BLaER1 (cell line): Measurements from ENCODE around the gene FBXL17.
"Not testable (repeated sequence)": the region's sequence is repeated elsewhere in the genome, so short reads cannot be mapped to it uniquely, and the experiment has no call there.

Experiments used
- H3K27ac ChIP-seq: shearing (Covaris generic); formaldehyde crosslinking; 2 replicates; pipeline ENCODE4 v1.8.1; 2022
- H3K27me3 ChIP-seq: shearing (Covaris generic); formaldehyde crosslinking; 2 replicates; pipeline ENCODE4 v1.8.1; 2022
- H3K36me3 ChIP-seq: shearing (Covaris generic); formaldehyde crosslinking; 2 replicates; pipeline ENCODE4 v1.8.1; 2022
- H3K4me1 ChIP-seq: shearing (Covaris generic); formaldehyde crosslinking; 2 replicates; pipeline ENCODE4 v1.8.1; 2022
- H3K4me2 ChIP-seq: shearing (Covaris generic); formaldehyde crosslinking; 2 replicates; pipeline ENCODE4 v1.8.1; 2022
- H3K4me3 ChIP-seq: shearing (Covaris generic); formaldehyde crosslinking; 2 replicates; pipeline ENCODE4 v1.8.1; 2022
- H3K9ac ChIP-seq: shearing (Covaris generic); formaldehyde crosslinking; 2 replicates; pipeline ENCODE4 v1.8.1; 2022
- H3K9me3 ChIP-seq: shearing (Covaris generic); formaldehyde crosslinking; 2 replicates; pipeline ENCODE4 v1.8.1; 2022
- H4K20me1 ChIP-seq: shearing (Covaris generic); formaldehyde crosslinking; 2 replicates; pipeline ENCODE4 v1.8.1; 2022
- Cebpa-rat ChIP-seq: shearing (Covaris generic); IDR thresholded peaks from 2 replicates; pipeline ENCODE4 v1.8.1; 2022

The FBXL17 gene

DNA sequence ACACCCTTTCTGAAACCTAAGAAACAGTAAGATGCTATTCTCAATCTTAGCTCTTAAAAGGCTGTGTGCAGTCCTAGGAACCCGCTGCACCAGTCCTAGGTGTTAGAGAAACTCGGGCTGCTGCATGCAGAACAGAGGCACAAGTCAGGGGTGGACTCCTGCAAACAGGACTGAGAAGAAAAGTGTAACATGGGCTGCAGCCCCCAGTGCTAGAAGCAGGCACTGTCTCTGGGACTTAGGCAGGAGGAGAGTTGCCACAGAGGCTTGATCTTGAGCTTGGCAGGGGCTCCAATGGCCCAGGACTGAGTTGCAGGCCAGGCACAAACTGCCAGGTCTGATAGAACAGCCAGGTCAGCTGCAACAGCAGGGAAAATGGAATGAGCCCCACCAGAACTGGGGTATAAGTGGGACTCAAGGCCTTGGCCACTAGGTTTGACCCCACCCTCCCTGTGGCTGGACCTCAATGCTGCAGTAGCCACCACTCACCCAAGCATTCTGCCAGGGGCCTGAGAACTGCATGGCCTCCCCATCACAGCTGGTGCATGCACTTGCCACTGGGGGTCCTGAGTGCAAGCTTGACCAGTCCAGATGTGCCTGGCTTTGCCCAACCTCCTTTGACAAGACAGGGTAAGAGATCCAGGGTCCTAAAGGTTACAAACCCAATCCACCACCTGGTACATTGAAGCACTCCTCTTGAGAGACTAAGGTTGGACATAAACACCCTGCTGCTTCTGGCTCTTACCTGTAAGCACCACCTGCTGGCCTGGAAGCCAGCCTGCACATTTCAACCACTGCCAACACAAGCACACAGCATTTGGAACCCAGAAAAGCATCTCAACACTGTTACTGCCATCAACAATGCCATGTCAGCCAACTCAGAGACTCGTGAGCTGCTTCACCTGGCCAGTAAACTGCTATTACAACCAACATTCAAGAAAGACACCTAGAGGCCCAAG lies 103.3 kb downstream of the FBXL17 start:
- H3K36me3 ChIP-seq, result no peaks in the 10 kb centered on the region
- no peaks in the 10 kb centered on the region for H3K9me3 ChIP-seq
- H3K4me2 ChIP-seq, result no peak overlapping the region
- no peaks in the 10 kb centered on the region for H3K4me1 ChIP-seq
- H3K9ac ChIP-seq, result no peak overlapping the region
- no peak for TF ChIP-seq Cebpa-rat
- H3K27ac ChIP-seq, result no peak overlapping the region
- 0 out of 2 replicates have a peak, but pooled peaks cover 11% of the 10 kb centered on the region for H4K20me1 ChIP-seq
- no peak overlapping the region for H3K4me3 ChIP-seq
- H3K27me3 ChIP-seq, result no peaks in the 10 kb centered on the region

DNA sequence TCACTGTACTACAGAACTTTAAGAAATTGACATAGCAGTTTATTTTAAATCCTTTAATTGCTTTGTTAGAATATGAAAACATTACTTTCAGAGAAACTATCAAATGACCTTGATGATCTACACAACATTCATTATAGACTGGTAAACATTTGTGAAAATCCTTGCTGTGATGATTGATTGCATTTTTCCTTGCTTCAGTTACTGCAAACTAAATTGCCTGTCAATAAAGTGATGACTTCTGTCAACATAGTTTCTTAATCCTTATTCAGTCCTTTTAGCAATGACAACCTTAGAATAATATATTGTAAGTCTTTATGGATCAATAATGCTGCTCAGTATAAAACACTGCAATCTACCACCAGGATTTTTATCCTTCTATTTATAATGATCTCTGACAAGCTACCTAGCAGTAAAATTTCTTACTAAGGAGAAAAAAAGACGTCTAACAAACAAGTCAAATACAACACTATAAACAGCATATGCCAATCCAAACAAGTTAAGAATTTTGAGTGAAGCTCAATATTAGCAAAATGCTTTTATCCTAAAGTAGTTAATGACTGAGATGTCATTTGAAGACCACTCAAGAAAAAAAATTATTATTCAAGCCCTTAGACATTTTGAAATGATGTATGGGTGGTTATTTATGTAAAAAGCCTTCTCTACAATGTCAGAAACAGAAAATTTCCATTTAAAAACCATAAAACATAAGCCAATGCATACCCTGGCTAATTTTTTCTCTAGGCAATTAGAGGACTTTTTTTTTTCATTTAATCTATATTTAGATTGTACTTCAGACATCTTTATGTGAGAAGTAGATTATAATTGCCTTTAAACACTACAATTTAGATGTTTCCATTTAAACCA lies 105.5 kb downstream of the FBXL17 start:
- Histone ChIP-seq H3K27ac (no peak overlapping the region), H3K9ac (no peak overlapping the region), H3K4me1 (no peaks in the 10 kb centered on the region), H3K36me3 (no peaks in the 10 kb centered on the region), H3K9me3 (no peaks in the 10 kb centered on the region), H3K4me2 (no peak overlapping the region), H3K4me3 (no peak overlapping the region), H3K27me3 (no peaks in the 10 kb centered on the region), H4K20me1 (0 out of 2 replicates have a peak, but pooled peaks cover 11% of the 10 kb centered on the region)
- no peak for TF ChIP-seq Cebpa-rat

GRCh38 chr5:108274080-108274479 lies 107.8 kb downstream of the FBXL17 start:
- H4K20me1 ChIP-seq, result 0 out of 2 replicates have a peak, but pooled peaks cover 11% of the 10 kb centered on the region
- H3K9me3 ChIP-seq, H3K4me1 ChIP-seq, H3K27ac ChIP-seq, H3K4me3 ChIP-seq, H3K4me2 ChIP-seq, H3K27me3 ChIP-seq, H3K36me3 ChIP-seq, H3K9ac ChIP-seq: not testable (repeated sequence)

DNA sequence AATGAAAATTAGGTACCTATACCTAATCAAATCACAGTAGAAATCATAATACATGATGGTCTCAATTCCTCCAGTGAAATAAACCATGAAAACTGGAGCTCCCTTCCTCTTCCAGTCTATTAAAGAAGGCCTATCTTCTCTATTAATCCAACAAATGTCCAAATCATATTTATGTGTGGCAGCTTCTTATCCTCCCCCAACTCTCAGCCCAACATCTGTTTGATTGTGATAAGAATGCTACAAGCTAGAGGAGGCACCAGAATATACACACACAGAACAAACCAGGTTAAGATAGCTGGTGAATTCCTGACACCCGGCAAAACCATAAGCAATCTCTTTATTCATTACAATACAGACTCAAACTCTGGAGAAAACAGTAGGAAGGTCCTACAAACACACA lies 110.8 kb downstream of the FBXL17 start:
- Histone ChIP-seq H3K4me1 (no peaks in the 10 kb centered on the region), H3K4me3 (no peak overlapping the region), H3K27me3 (no peaks in the 10 kb centered on the region), H3K9me3 (no peaks in the 10 kb centered on the region), H3K9ac (no peak overlapping the region), H3K27ac (no peak overlapping the region), H3K36me3 (no peaks in the 10 kb centered on the region), H3K4me2 (no peak overlapping the region), H4K20me1 (no peaks in the 10 kb centered on the region)
- no peak for TF ChIP-seq Cebpa-rat

- Histone ChIP-seq H3K9me3 (no peaks in the 10 kb centered on the region), H3K27ac (no peak overlapping the region)
- no peak for TF ChIP-seq Cebpa-rat
Observed at GRCh38 chr5:108266242-108266641, 115.7 kb downstream of the FBXL17 start.

DNA sequence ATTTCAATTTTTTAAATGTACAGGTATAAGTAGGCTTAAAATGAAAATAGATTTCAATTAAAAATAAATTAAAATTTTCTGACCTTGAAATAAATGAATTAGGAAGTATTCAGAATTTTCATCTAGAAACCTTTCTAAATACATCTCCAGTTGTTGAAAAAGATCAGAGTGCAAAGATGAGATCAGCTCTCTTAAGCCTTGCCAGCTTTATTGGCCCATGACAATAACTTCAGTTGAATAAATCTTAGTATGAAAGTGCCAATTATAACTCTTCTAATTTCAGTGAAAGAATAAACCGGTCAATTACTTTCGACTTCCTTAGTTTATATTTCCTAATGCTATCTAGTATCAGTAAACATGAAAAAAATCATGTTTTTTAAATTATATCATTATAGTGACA lies 117.4 kb downstream of the FBXL17 start:
- no peak for TF ChIP-seq Cebpa-rat
- no peaks in the 10 kb centered on the region for H3K9me3 ChIP-seq
- no peaks in the 10 kb centered on the region for H3K27me3 ChIP-seq
- no peak overlapping the region for H3K9ac ChIP-seq
- no peaks in the 10 kb centered on the region for H4K20me1 ChIP-seq
- H3K4me2 ChIP-seq, result no peak overlapping the region
- no peak overlapping the region for H3K27ac ChIP-seq
- H3K4me3 ChIP-seq, result no peak overlapping the region
- H3K36me3 ChIP-seq, result no peaks in the 10 kb centered on the region
- H3K4me1 ChIP-seq, result no peaks in the 10 kb centered on the region

More at GRCh38 chr5:108266242-108266641, 115.7 kb downstream of the FBXL17 start:
- Histone ChIP-seq H3K4me1 (no peaks in the 10 kb centered on the region), H3K27me3 (no peaks in the 10 kb centered on the region), H3K4me2 (no peak overlapping the region), H4K20me1 (no peaks in the 10 kb centered on the region), H3K9ac (no peak overlapping the region), H3K36me3 (no peaks in the 10 kb centered on the region), H3K4me3 (no peak overlapping the region)

DNA sequence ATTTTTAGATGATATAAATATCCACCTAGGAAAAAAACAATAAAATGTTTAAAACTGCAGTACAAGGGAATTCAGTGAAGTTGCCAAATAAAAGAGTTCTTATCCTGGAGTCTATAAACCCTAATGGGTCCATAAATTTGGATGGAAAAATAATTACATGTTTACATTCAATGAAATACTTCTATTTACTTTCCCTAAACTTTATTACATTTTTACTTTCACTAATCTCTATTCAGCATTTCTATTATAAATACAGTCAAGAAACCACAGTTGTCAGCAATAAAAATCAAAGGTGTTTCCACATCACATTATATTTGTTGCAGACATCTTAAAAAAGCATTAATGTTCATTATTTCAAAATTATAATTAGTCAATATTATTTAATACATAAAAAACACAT lies 118.6 kb downstream of the FBXL17 start:
- no peak for TF ChIP-seq Cebpa-rat
- Histone ChIP-seq H3K36me3 (no peaks in the 10 kb centered on the region), H3K27me3 (no peaks in the 10 kb centered on the region), H3K4me2 (no peak overlapping the region), H4K20me1 (no peaks in the 10 kb centered on the region), H3K9me3 (no peaks in the 10 kb centered on the region), H3K27ac (no peak overlapping the region), H3K4me1 (no peaks in the 10 kb centered on the region), H3K9ac (no peak overlapping the region), H3K4me3 (no peak overlapping the region)

GRCh38 chr5:108260858-108261170 lies 121.1 kb downstream of the FBXL17 start:
- TF ChIP-seq Cebpa-rat, result no peak
- Histone ChIP-seq H3K27ac (no peak overlapping the region), H3K36me3 (no peaks in the 10 kb centered on the region), H3K4me1 (no peaks in the 10 kb centered on the region), H3K4me3 (no peak overlapping the region), H3K27me3 (no peaks in the 10 kb centered on the region), H4K20me1 (no peaks in the 10 kb centered on the region), H3K9ac (no peak overlapping the region), H3K9me3 (no peaks in the 10 kb centered on the region), H3K4me2 (no peak overlapping the region)

DNA sequence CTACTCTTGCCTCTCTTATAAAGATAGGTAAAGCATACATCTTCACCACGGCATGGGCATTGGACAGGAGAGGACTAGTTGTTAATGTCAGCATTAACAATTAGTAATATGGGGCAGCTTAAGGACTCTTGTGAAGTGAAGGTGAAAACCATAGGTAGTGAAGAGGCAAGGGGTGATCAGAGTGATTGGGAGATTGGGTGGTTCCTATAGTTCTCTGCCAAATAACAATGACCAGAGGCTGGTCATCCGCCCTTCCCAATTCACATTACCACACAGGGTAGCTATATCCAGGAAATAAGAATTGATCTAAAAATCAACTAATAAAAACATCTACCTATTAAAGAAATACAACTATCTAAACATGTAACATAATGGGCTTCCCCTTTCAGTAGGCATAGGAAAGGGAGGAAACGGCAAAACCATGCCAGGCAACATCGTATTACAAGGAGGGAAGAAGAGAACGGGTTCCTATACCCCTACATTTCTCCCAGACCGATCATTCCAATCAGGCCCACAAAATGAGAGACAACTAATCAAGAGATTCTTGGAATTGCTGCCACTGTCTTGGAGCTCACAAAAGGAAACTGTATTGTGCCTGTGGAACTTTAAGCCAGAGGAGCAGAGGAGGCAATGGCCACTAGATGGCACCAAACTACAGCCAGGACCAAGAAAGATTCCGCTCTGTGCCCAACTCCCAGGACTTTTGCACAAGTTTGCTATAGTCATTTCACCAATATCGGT lies 121.6 kb downstream of the FBXL17 start:
- Histone ChIP-seq H3K4me2 (no peak overlapping the region), H4K20me1 (no peaks in the 10 kb centered on the region)
- TF ChIP-seq Cebpa-rat, result no peak

DNA sequence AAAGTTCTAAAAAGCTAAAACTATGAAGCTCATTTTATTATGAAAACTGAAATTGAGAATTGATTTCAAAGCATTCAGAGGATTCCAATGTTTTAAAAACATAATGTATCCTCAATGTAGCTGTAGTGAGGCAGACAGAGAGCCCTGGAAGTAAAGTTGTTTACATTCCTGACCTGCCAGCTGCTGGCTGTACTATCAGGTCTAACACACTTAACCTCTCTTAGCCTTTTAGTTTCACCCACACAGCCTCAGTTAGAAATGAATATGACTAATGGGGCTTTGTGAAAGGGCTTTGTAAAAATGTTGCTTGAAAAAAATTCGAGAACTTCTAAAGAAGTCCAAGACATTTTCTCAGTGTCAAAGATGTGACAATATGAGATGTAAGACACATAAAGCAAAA lies 122.6 kb downstream of the FBXL17 start:
- Histone ChIP-seq H4K20me1 (no peaks in the 10 kb centered on the region), H3K36me3 (no peaks in the 10 kb centered on the region), H3K4me2 (no peak overlapping the region), H3K27ac (no peak overlapping the region), H3K4me3 (no peak overlapping the region), H3K9ac (no peak overlapping the region), H3K9me3 (no peaks in the 10 kb centered on the region), H3K27me3 (no peaks in the 10 kb centered on the region), H3K4me1 (no peaks in the 10 kb centered on the region)
- TF ChIP-seq Cebpa-rat, result no peak

More for the DNA sequence above, 121.6 kb downstream of the FBXL17 start:
- no peak overlapping the region for H3K4me3 ChIP-seq
- H3K4me1 ChIP-seq, result no peaks in the 10 kb centered on the region
- H3K36me3 ChIP-seq, result no peaks in the 10 kb centered on the region
- no peaks in the 10 kb centered on the region for H3K9me3 ChIP-seq
- H3K27ac ChIP-seq, result no peak overlapping the region
- no peak overlapping the region for H3K9ac ChIP-seq
- no peaks in the 10 kb centered on the region for H3K27me3 ChIP-seq
